ENCODE measurements around the gene SLC39A2.

DNA sequence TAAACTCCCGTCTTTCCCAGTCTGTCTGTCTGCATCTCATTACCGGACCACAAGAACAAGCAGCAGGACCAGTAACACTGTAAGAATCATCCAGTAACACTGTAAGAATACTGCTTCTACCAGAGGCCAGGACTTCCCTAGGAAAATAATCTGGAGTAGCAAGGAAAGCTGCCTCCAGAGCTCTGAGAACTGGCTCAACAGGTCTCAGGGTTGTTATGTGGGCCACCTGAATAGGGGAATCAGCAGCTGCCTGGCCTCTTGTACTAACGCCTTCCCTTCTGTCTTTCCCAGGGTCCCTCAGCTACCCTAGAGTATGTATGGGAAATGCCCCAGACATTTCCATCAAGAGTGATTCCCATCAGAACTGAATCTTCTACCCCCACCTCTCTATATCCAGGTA, 954 bp upstream of the SLC39A2 start:
- TF ChIP-seq POLR2A (IDR thresholded peaks at IDR 0.05), result no peak
- TF ChIP-seq CTCF (IDR thresholded peaks at IDR 0.05 in 4 of 5, conservative IDR thresholded peaks at IDR 0.05 in 1 of 5), result no peak
